Mucosa of gallbladder (tissue), 1 donor: ENCODE data around the gene TEP1. TPM values are rescaled to one million over a fixed set of nuclear protein-coding genes. Genes with fewer than 3 reads are reported as not detected.
A peak's percentile ranks its signal among the peaks of the same experiment; 100 is the strongest.

ENCODE experiments used
- DNase-seq: peaks from one replicate; pipeline ENCODE4 v3.0.0-alpha.2; 2020; ENCODE audit warnings: low spot score
- total RNA-seq: library from RNA; stranded (reverse); gene quantifications from one replicate; pipeline ENCODE4 v1.2.1, GENCODE V29; 2021
- donor health status: DM: no; HTN: no; CAD: no.

The TEP1 gene
- total RNA-seq, 1 donor from 2014 or later = 107 TPM

DNA sequence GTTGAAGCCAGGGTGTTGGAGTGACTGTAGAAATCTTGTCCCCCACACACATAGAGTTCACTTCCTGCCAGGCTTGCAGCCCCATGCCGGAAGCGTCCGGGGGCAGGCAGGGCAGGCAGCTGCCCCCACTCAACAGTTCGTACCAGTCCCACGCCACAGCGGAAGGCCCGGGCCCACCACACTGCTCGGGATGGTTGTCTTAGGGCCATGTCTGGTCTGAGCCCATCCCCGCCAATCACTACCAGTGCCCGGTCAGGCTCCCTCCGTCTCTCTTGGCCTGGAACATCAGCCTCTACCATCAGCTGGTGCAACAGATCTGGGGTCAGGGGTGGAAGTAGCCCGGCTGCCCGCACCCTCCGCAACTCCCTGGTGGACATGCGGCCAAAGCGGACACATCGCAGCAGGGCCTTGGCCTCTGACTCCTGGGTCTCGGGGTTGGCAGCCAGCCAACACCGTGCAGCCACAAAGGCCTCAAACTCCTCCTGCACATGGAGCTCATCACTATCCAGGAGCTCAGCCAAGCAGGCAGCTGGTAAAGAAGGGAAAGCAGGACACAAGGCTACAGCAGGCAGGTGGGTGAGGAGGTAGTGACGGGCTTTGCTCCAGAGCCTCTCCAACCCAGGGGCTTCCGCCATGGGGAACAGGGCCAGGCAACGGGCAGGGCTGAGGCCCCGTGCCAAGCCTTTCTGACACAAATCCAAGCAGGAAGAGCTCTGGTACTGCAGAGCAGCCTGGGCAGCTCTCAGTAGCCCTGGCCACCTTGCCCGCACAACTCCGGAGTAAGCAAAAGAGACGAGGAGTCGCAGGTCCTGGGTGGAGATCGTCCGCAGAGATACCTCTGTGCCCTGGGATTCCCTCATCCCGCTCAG, 16.7 kb upstream of the TEP1 start:
- DNase-seq = peak; percentile 62

DNA sequence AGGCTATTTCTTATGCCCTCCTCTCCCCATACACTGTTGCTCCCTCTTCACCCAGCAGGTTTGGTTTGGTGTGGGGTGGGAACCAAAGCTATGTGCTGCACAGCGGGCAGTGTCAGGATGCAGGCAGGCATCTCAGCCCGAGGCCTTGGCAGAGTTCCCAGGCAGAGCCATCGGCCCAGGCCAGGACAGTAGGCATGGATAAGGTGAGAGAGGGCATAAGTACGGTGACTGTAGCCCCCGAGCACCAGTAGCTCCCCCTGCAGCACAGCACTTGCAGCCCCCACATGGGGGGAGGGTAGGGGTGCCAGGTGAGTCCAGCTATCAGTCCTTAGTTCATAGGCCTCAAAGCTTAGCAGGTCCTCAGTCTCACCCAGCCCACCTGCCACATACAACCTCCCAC, 15.5 kb upstream of the TEP1 start:
- no peak for DNase-seq

DNA sequence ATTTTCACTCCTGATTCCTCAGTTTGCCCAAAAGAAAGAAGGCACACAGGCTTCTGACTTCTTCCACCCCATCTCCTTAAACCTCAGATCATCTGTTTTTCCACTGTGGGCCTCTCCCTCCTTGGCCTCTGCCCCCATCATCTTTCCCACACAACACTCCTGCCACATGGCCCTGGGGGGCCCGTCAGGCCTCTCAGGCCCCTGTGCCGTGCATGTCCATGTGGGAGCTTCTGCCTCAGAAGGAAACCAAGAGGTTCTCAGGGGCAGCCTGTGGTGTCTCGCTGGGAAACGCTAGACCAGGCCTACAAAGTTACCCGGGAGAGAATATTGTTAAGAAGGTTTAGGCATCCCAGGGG, 14.7 kb upstream of the TEP1 start:
- DNase-seq = no peak

DNA sequence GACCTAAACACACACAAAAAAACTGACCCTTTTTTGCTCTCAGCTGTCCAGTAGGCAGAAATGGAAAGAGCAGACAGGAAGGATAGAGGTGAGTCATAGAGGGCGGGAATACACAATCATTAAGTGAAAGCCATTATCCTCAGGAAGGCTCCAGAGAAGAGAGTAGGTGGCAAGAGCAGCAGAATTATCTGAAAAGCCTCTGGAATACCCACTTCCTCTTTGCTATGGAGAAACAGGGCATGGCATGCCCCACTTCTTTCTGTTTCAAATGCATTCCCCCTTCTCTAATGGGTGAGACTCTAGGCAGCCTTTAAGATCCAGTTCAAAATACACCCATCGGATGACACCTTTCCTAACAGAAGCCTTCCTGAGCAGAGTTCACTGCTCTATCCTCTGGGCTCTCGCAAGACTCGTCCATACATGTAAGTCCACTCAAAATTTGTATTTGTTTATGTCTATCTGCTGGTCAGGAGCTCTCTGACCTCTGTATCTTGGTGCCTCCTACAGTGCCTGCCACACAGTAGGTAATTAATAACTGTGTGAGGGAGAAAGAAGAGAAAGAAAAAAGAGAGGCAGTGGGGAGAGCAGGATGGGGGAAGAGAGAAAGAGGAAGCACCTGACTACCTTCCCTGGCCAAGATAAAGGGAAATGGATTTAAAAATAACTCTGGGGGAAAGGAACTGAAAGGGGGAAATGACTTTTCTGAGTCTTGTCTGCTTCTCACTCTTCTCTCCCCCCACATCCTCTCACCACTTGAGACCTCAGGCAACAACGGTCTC, 14.1 kb upstream of the TEP1 start:
- no peak for DNase-seq

DNA sequence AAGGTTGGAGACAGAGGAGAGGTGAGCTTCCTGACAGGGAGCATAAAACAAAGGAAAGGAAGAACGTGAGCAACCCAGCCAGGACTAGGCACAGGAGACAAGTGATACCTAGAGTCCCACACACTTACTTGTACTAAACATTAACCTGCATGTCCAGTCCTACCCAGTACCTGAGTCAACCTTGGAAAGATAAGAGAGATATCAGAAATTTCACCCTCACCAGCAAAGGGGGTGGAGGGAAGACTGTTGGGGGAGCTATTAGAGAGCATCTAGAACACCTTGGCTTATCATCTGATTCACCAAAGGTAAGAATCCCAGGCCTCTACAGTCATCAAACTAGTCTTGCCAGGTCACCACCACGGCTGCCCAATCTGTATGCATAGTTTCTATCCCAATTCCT, 11.6 kb upstream of the TEP1 start:
- DNase-seq = no peak

DNA sequence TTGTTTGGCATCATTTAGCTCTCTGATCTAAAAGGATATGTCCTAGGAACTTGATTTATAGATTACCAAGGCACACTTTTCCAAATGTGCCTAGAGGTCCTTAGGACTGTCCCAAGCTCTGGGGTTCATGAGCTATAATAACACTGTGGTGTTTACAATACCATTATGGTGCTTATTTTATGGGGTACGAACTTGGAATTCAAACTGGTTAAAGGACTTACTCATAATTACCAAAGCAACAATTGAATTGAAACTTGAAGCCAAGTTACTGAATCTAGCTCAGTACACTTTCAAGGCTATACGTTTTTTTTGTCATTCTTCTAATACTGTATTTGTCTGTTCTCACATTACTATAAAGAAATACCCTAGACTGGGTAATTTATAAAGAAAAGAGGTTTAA, 9.6 kb upstream of the TEP1 start:
- DNase-seq = no peak

DNA sequence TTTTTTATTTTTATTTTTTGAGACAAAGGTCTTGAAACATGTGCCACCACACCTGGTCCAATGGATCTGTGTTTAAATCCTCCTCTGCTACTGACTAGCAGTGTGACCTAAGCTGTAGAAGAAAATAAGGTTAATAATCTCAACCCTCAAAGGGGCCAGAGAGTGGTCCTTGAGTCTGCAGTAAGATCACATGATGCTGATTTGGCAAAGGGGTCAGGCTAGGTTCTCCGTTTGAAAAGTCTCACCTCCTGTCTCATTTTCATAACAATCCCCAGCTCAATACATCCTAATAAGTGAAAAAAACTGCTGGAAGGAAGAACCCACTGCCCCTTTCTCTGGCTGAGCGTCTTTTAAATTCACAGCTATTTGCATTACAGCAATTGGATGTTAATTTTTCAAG, 8.0 kb upstream of the TEP1 start:
- no peak for DNase-seq

DNA sequence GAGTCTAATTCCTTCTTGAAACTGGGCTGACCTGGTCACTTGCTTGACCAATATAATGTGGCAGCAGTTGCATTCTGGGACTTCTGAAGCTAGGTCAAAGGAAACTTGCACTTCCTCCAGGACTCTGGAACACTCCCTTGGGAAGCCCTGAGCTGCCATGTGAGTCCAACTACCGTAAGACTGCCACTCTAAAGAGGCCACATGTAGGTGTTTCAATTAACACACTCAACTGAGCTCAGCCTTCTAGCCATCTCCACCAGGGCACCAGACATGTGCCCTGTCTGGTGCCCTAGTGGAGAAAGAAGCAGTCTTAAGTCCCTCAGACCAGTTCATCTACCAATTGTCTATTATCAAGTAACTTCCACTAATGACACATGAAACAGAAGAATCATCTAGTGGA, 6.1 kb upstream of the TEP1 start:
- no peak for DNase-seq

DNA sequence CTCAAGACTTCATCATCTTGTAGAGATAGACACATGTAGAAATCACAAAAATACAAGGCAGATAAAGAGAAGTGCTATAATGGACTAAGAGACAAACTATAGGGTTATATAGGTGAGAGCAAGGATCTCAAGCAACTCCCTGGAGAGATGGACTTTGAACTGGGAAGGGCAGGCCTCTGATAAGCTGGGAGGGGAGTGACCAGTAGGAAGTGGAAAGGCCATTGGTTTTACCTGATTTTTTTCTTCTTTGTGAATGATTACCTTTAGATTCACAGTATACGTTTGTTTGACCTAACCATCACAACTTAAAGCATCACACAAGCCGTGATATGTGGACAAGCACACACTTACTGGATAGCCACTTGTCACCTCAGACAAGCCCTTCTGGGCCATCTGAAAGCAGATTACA, 5.2 kb upstream of the TEP1 start:
- DNase-seq = peak; percentile 74

DNA sequence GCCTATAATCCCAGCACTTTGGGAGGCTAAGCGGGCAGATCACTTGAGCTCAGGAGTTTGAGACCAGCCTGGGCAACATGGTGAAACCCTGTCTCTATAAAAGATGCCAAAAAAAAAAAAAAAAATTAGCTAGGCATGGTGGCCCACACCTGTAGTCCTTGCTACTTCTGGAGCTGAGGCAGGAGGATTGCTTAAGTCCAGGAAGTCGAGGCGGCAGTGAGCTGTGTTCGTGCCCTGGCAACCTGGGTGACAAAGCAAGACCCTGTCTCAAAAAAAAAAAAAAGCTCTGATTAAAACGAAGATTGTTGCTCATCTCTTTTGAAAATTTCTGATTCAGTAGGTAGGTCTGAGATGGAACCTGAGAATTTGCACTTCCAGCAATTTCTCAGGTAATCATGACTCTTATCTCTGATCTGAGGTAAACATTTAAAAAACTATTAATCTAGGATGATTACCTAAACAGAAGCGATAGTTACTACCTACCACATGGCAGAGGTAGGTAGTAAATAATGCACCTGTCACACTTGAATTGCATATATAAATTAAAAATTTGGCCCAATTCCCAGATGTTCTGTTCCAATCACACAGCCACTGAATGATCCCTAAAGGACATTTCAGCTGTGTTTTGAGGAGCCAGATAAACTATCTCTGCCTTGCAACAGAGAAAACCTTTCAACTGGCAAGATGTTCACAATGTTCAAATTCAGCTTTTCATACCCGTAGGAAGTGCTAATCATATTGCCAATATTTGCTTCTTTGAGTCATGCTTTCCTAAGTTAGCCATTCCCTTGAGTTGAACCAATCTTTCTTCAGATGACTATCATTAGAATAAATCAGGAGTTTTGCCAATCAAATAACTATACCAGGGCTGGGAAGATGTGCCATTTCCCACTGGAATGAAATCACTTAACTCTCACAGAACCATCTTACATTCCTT, 4.2 kb upstream of the TEP1 start:
- DNase-seq = no peak

DNA sequence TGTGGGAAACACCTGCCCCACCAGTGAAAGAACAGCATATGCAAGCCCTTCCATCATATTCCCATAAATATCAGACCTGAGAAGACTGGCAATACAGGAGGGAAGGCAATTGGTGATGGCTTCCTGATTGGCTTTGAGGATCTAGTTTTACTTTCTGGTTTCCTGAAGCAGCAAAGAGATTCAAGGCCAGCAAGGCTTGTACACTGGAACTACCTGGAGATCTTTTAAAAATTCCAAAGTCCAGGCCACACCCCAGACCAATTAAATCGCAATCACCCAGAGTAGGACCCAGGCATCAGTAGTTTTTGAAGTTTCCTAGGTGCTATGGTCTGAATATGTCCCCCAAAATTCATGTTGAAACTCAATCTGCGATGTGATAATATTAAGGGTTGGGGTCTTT, 2.9 kb upstream of the TEP1 start:
- no peak for DNase-seq

DNA sequence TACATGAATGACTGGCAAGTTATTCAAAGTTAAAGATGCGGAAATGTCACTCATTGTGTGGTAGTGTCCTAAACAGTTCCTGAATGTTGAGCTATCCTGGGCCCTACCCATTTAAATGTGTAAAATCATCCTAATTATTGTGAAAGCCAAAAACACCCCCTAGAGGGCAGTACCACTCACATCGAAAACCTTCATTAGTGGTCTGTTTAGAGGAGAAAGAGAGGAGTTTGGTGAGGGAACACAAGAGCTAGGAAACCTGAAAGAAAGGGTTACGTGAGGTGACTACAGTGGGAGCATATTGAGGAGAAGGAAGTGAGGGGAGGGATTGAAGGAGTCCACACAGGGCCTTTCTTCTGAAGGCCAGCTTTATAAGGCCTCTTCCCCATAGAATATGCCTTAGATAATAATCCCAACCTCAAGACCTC, 2.5 kb upstream of the TEP1 start:
- peak; percentile 37 for DNase-seq

DNA sequence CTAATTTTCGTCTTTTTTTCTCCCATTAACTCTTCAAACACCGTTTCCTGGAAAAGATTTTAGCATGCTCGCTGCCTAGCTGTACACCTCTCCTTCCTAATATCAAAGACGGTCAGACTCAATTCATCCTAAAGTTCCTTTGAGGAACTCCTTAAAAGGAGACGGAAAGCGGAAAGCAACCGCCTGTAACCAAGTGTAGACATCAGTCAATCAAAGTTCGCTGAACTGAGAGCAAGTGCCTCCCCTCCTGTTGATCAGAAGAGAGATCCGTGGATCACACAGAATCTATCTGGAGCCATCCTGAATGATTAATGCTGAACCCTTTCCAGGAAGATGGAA, 412 bp upstream of the TEP1 start:
- no peak for DNase-seq

DNA sequence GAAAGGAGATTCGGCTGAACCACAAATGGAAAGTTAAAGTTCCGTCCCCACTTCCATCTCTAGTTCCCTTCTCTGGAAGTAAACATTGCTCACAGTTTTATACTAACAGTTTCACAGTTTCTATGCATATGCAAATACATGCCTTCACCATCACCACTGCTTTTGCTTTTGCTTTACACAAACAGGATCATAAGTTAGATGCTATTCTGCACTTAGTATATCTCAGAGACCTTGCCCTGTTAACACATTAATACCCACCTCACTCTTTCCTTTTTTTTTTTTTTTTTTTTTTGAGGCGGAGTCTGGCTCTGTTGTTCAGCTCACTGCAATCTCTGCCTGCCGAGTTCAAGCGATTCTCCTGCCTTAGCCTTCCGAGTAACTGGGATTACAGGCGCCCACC, 890 bp downstream of the TEP1 start:
- no peak for DNase-seq

DNA sequence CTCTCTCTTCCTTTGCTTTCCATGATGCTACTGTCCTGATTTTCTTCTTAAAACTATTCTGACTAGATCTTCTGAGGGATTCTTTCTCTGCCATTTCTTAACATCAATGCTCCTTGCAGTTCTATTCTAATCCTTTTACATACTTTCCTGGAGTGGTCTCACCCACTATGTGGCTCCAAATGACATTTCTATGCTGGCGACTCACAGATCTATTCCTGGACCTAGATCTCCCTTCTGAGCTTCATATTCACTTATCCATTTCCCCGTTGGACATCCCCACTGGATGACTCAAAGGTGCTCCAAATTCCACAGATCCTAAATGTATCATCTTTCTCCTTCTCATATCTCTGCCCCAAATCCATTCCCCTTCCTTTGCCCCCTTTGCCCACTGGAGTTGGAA, 4.1 kb downstream of the TEP1 start:
- no peak for DNase-seq

DNA sequence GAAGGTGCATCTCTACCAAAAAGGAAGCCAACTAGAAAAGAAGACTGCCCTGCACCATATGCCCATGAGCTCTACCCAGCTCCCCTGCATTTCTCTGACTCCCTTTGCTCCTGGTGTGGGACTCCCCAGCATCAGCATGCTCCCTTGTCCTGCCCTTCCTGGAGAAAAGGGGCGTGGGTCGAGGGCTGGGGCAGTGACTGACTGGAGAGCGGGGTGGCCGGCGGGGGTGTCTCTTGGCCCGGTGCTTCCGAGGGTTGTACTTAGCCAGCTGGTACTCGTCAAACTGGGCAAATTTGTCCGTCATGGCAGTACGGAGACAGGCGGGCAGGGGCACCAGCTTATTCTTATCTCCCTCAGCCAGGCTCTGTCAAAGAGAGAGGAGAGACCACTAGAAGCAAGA, 9.8 kb downstream of the TEP1 start:
- DNase-seq = no peak

DNA sequence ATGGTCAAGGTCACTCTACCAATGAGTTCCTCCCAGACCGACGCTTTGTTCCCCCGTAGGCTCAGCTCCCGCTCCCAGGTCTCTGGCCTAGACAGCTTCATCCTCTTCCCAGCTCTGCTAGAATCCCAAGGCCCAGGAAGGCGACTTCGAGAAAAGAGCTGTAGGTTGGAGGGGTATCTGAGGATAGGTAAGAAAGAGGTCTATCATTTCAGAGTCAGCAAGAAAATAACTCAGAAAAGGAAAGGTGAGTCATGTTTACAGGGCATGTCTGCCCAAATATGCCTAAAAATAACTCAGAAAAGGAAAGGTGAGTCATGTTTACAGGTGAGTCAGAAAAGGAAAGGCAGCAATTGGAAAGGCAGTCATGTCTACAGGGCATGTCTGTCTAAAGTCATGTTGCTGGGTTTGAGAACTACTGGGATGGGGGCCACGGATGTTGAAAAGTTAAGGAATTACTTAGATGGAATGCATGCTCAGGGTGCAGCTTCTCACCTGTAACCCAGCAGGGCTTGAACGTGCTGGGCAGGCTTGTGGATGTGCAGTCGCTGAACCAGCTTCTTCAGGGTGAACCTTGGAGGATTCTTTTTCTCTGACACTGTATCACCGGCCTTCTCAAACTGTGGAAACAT, 12.2 kb downstream of the TEP1 start:
- DNase-seq = no peak

DNA sequence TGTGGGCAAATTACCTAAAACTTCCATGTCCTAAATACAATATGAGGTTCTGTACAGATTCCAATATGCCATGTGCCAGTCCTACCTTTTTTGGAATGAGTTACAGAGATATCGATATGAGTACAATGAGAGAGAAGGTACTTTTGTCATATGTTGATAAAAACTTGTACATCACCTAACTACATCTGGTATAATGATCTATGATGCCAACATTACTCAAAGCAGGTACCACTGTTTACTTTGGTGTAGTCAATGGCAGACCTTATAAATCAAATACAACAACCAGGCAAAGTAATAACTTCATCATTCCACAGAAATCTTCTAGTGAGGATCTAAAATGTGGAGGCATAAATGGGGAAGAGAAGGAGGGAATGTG, 12.7 kb downstream of the TEP1 start:
- DNase-seq = no peak

DNA sequence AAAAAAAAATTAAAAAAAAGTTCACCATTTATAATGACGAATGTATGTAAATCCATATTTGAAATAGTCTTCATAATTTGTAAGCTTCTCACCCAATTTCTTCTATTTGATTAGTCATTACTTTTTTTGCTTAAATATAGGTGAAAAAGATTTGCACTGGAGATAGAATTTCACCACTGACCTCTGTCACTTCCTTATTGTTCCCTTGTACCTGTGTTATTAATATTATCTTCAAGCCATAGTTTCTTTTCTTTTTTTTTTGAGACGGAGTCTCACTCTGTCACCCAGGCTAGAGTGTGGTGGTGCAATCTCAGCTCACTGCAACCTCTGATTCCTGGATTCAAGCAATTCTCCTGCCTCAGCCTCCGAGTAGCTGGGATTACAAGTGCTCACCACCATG, 15.8 kb downstream of the TEP1 start:
- no peak for DNase-seq

DNA sequence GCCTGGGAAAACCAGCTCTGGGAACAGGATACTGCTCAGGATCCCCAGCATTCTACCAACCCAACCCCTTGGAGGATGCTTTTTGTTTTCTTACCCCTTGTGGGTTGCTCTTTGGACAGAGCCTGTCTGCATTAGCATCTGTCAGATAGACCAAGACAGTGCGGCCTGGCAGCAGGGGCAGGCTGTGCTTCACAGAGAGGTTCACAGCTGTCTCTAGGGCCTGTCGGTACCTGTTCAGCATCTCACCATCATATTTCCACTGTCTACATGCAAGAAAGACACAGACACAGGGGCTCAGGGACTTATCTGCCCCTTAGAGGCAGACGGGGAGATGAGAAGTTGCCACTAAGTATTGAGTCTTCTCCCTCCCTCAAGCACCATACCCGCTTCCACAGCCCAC, 21.8 kb downstream of the TEP1 start:
- no peak for DNase-seq

DNA sequence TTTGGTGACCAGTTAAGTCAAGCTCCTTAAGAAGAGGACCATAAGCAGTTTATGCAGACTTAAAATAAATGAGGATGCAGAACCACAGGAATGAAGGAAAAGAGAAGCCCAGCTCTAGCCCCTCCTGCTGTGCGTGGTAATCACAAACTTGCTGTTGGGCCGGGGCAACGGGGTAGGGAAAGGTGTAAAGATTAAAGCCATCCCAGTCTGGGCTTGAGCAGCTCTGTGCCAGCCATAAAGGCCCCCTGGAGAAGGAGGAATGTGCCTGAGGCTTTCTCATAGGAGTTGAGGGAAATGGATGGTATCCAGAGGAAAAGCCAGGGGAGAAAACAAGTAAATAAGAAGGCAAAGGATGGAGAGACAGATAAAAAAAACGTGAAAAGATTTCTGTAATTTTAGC, 25.1 kb downstream of the TEP1 start:
- DNase-seq = no peak

DNA sequence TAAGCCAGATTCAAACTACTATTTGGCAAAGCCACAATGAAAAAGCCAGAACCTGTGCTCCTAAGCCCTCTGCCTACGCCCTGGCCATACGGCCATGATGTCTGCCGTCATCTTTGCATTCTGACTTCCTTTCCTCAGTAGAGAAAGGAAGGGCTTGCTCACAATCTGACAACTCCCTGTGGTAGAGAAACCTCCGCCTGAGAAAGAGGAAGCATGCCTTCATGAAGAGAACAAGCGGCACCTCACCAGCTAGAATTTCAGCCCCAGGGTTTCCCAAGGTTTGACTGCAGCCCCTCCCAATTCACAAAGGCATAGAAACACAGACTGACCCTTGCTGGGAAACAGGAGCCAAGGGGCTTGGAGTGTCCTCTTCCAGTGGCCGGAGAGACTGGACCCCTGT, 25.7 kb downstream of the TEP1 start:
- no peak for DNase-seq
